HCT116 (cell line): Measurements from ENCODE around the gene CRYBA4.

Source experiments
- CEBPB ChIP-seq: IDR thresholded peaks from 2 replicates; pipeline ENCODE4 v1.6.1; 2012; ENCODE audit warnings: low read depth
- POLR2AphosphoS5 ChIP-seq: IDR thresholded peaks from 2 replicates; pipeline ENCODE4 v1.6.1; 2011; ENCODE audit warnings: mild to moderate bottlenecking, low read depth, low read length, moderate library complexity
- RAD21 ChIP-seq: IDR thresholded peaks from 2 replicates; pipeline ENCODE4 v1.6.1; 2012; ENCODE audit warnings: low read depth, mild to moderate bottlenecking
- TF ChIP-seq, protein P1 (sequence below): IDR thresholded peaks from 2 replicates; pipeline ENCODE4 v1.6.1; 2012
- TF ChIP-seq, protein P2 (sequence below), 3 experiments: fragments of 200-600 bp in 1 of 3; sonication (generic) in 1 of 3; IDR thresholded peaks in 2 of 3; conservative IDR thresholded peaks in 1 of 3; 2 replicates each; pipeline ENCODE4 v1.5.1; 2012 to 2017; ENCODE audit warnings: low read depth in 2 of 3, low read length in 2 of 3, antibody characterized with exemption in 1 of 3, borderline replicate concordance in 1 of 3, control low read depth in 1 of 3, mild to moderate bottlenecking in 1 of 3, mixed read lengths in 1 of 3, mixed run types in 1 of 3, moderate library complexity in 1 of 3; ENCODE audit not compliant: insufficient read depth in 1 of 3
- TF ChIP-seq, protein P3 (sequence below): IDR thresholded peaks from 2 replicates; pipeline ENCODE4 v1.6.1; 2012; ENCODE audit warnings: low read depth

DNA sequence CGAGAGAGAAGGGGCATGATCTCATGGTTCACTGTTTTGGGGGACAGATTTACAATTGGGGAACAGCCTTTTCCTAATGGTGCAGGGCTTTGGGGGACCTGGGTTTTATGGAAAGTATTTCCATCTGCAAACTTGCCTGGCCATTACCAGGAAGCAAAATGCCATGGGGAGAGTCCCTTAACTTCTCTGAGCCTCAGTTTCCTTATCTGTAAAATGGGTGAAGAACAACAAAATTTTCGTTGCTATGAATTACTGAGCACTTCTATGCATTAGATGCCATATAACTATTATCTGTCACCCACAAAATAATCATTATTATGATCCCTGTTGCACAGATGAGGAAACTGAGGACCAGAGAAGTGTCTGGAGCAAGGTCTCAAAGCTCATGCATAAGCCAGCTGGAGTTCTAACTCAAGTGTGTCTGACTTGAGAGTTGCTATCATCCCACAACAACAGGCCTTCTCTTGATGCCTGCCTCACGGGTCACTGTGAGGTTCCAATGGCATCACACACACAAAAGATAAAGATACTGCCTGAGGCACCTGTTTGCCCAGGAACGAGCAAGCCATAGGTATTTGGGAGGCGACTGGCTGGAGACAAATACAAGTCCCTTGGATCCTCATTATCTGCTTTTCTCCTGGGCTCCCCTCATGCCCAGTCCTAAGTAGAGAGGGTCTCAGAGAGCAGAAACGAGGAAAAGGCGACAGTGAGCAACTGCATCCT is 47.6 kb upstream of the CRYBA4 start:
- TF ChIP-seq, protein P1, sequence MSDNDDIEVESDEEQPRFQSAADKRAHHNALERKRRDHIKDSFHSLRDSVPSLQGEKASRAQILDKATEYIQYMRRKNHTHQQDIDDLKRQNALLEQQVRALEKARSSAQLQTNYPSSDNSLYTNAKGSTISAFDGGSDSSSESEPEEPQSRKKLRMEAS: no peak
- TF ChIP-seq, protein P2, sequence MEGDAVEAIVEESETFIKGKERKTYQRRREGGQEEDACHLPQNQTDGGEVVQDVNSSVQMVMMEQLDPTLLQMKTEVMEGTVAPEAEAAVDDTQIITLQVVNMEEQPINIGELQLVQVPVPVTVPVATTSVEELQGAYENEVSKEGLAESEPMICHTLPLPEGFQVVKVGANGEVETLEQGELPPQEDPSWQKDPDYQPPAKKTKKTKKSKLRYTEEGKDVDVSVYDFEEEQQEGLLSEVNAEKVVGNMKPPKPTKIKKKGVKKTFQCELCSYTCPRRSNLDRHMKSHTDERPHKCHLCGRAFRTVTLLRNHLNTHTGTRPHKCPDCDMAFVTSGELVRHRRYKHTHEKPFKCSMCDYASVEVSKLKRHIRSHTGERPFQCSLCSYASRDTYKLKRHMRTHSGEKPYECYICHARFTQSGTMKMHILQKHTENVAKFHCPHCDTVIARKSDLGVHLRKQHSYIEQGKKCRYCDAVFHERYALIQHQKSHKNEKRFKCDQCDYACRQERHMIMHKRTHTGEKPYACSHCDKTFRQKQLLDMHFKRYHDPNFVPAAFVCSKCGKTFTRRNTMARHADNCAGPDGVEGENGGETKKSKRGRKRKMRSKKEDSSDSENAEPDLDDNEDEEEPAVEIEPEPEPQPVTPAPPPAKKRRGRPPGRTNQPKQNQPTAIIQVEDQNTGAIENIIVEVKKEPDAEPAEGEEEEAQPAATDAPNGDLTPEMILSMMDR (IDR thresholded peaks at IDR 0.05 in 2 of 3, conservative IDR thresholded peaks at IDR 0.05 in 1 of 3; ENCODE audit: borderline replicate concordance in 1 of 3, insufficient read depth in 1 of 3, low read depth in 2 of 3, low read length in 2 of 3): no peak
- no peak for TF ChIP-seq RAD21
- no peak for TF ChIP-seq CEBPB
- TF ChIP-seq POLR2AphosphoS5: no peak
- TF ChIP-seq, protein P3, sequence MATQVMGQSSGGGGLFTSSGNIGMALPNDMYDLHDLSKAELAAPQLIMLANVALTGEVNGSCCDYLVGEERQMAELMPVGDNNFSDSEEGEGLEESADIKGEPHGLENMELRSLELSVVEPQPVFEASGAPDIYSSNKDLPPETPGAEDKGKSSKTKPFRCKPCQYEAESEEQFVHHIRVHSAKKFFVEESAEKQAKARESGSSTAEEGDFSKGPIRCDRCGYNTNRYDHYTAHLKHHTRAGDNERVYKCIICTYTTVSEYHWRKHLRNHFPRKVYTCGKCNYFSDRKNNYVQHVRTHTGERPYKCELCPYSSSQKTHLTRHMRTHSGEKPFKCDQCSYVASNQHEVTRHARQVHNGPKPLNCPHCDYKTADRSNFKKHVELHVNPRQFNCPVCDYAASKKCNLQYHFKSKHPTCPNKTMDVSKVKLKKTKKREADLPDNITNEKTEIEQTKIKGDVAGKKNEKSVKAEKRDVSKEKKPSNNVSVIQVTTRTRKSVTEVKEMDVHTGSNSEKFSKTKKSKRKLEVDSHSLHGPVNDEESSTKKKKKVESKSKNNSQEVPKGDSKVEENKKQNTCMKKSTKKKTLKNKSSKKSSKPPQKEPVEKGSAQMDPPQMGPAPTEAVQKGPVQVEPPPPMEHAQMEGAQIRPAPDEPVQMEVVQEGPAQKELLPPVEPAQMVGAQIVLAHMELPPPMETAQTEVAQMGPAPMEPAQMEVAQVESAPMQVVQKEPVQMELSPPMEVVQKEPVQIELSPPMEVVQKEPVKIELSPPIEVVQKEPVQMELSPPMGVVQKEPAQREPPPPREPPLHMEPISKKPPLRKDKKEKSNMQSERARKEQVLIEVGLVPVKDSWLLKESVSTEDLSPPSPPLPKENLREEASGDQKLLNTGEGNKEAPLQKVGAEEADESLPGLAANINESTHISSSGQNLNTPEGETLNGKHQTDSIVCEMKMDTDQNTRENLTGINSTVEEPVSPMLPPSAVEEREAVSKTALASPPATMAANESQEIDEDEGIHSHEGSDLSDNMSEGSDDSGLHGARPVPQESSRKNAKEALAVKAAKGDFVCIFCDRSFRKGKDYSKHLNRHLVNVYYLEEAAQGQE: no peak
